ENCODE data around the gene MAZ. TPM values are rescaled to one million over a fixed set of nuclear protein-coding genes. Genes with fewer than 3 reads are reported as not detected.
A peak's percentile ranks its signal among the peaks of the same experiment; 100 is the strongest.

MAZ gene
- total RNA-seq, 2 experiments from 2014 or later, result 411 to 434 TPM

DNA sequence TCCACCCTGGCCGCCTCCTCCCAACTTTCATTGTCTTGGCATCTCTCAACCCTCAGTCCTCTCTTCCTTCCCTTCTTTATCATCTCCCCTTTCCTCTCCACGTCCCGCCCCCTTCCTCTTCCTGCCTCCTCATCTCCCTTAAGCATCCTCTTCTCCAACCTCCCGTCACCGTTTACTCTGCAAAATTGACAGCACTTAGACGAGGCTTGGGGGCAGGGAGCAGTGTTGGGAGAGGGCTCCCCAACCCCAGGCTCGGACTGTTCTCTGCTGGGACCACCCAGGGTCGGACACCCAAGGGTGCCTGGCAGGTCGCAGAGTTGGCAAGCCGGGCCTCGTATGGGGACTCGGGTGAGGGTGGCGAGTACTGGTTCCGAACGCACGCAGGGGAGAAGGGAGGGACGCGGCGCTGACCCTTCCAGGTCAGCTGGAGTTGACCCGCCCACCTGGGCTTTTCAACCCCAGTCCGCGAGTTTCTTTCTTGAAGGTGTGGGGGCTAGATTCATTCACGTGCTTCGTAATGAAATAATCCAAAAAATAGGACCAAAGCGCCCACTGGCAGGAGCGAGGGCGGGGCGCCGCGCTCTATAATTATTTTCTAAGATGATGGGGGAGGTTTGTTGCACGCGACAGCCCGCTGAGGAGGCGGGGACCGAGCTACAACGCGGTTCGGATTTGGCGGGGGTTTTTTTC, 8.8 kb downstream of the MAZ start:
- Mint-ChIP-seq H3K36me3 (peaks cover 30% of the 10 kb centered on the region), H3K4me1 (peaks cover 68% of the 10 kb centered on the region), H3K4me3 (peak overlapping the region; percentile 99), H3K27ac (peak overlapping the region; percentile 88), H3K9me3 (ENCODE audit: low read depth) (no peaks in the 10 kb centered on the region), H3K27me3 (peaks cover 12% of the 10 kb centered on the region)
- CTCF ChIA-PET, result interaction anchor here (0.6 to 16.1 kb wide), 26 partner anchors 8 to 241 kb away, joined by 3 to 192 read pairs (median 5); partner anchors contain the start of genes C16orf54, KCTD13, KIF22 and MAZ
- ATAC-seq (no peak), DNase-seq (peak; percentile 72)

GRCh38 chr16:29815793-29816693, 9.7 kb downstream of the MAZ start, which contains the start of gene PAGR1:
PAGR1 (plus strand) TSS chr16:29816152; CDS start chr16:29816526, 374 bp downstream.
- Mint-ChIP-seq H3K36me3 (peaks cover 27% of the 10 kb centered on the region), H3K27me3 (peaks cover 12% of the 10 kb centered on the region), H3K9me3 (ENCODE audit: low read depth) (no peaks in the 10 kb centered on the region), H3K4me1 (peaks cover 65% of the 10 kb centered on the region), H3K27ac (peak within 1 kb of the TSS; percentile 88), H3K4me3 (peak within 1 kb of the TSS; percentile 99)
- ATAC-seq, result peak; percentile 79
- peak; percentile 99 for DNase-seq
- CTCF ChIA-PET, result interaction anchor here (0.6 to 16.1 kb wide), 33 partner anchors 9 to 240 kb away, joined by 3 to 192 read pairs (median 5); partner anchors contain the start of genes C16orf54, KCTD13, KIF22 and MAZ

- Mint-ChIP-seq H3K9me3 (ENCODE audit: low read depth) (no peaks in the 10 kb centered on the region), H3K27ac (peak overlapping the region; percentile 88), H3K4me1 (peaks cover 62% of the 10 kb centered on the region), H3K27me3 (peaks cover 9% of the 10 kb centered on the region), H3K4me3 (peak overlapping the region; percentile 99), H3K36me3 (peaks cover 28% of the 10 kb centered on the region)
- peak; percentile 84 for DNase-seq
- peak; percentile 41 for ATAC-seq
- CTCF ChIA-PET, result interaction anchor here (0.6 to 16.1 kb wide), 23 partner anchors 9 to 237 kb away, joined by 3 to 192 read pairs (median 6); partner anchors contain the start of genes KIF22, MAZ and TMEM219
Measured at GRCh38 chr16:29816694-29817441, 10.5 kb downstream of the MAZ start.

DNA sequence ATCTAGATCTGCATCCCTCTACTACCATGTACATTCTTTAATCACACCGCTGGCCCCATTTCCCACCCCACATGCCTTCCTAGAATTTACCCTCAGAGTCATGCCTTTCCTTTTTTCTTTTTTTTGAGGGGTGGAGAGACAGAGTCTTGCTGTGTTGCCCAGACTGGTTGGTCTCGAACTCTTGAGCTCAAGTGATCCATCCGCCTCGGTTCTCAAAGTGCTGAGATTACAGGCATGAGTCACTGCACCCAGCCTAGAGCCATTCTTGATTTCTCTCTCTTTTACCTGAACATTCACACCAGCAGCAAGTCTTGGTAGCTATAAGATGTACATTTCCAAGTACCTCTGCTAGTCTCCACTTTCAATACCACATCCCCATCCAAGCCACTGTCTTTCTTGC, 11.8 kb downstream of the MAZ start:
- H3K36me3 Mint-ChIP-seq, result peaks cover 31% of the 10 kb centered on the region
- ATAC-seq (no peak), DNase-seq (no peak)
- CTCF ChIA-PET, result interaction anchor here (1.2 to 16.1 kb wide), 7 partner anchors 8 to 117 kb away, joined by 3 to 192 read pairs (median 43); partner anchors contain the start of genes KIF22 and MAZ
- peaks cover 2% of the 10 kb centered on the region for H3K27me3 Mint-ChIP-seq
- peaks cover 64% of the 10 kb centered on the region for H3K4me1 Mint-ChIP-seq
- no peaks in the 10 kb centered on the region for H3K9me3 Mint-ChIP-seq (ENCODE audit: low read depth)
- H3K4me3 Mint-ChIP-seq, result peak overlapping the region; percentile 64
- H3K27ac Mint-ChIP-seq, result peak overlapping the region; percentile 71

GRCh38 chr16:29819506-29819905, 13.2 kb downstream of the MAZ start:
- DNase-seq (no peak), ATAC-seq (no peak)
- peaks cover 31% of the 10 kb centered on the region for H3K36me3 Mint-ChIP-seq
- H3K27ac Mint-ChIP-seq, result peak overlapping the region; percentile 88
- CTCF ChIA-PET, result interaction anchor here (1.0 to 16.1 kb wide), 9 partner anchors 8 to 212 kb away, joined by 4 to 192 read pairs (median 12); partner anchors contain the start of genes KIF22, MAZ and TLCD3B
- peaks cover 62% of the 10 kb centered on the region for H3K4me1 Mint-ChIP-seq
- no peaks in the 10 kb centered on the region for H3K27me3 Mint-ChIP-seq
- H3K9me3 Mint-ChIP-seq (ENCODE audit: low read depth), result no peaks in the 10 kb centered on the region
- peak overlapping the region; percentile 91 for H3K4me3 Mint-ChIP-seq

GRCh38 chr16:29820271-29820701, 14.0 kb downstream of the MAZ start, which contains the start of gene MVP:
MVP (plus strand) TSS chr16:29820462; CDS start chr16:29830550, 10,088 bp downstream.
- Mint-ChIP-seq H3K9me3 (ENCODE audit: low read depth) (no peaks in the 10 kb centered on the region), H3K36me3 (peaks cover 34% of the 10 kb centered on the region), H3K4me3 (peak within 1 kb of the TSS; percentile 91), H3K27me3 (no peaks in the 10 kb centered on the region), H3K4me1 (peaks cover 62% of the 10 kb centered on the region), H3K27ac (peak within 1 kb of the TSS; percentile 88)
- CTCF ChIA-PET, result interaction anchor here (1.0 to 16.1 kb wide), 8 partner anchors 10 to 211 kb away, joined by 4 to 192 read pairs (median 10); partner anchors contain the start of genes KIF22, MAZ and TLCD3B
- no peak for ATAC-seq
- peak; percentile 73 for DNase-seq

DNA sequence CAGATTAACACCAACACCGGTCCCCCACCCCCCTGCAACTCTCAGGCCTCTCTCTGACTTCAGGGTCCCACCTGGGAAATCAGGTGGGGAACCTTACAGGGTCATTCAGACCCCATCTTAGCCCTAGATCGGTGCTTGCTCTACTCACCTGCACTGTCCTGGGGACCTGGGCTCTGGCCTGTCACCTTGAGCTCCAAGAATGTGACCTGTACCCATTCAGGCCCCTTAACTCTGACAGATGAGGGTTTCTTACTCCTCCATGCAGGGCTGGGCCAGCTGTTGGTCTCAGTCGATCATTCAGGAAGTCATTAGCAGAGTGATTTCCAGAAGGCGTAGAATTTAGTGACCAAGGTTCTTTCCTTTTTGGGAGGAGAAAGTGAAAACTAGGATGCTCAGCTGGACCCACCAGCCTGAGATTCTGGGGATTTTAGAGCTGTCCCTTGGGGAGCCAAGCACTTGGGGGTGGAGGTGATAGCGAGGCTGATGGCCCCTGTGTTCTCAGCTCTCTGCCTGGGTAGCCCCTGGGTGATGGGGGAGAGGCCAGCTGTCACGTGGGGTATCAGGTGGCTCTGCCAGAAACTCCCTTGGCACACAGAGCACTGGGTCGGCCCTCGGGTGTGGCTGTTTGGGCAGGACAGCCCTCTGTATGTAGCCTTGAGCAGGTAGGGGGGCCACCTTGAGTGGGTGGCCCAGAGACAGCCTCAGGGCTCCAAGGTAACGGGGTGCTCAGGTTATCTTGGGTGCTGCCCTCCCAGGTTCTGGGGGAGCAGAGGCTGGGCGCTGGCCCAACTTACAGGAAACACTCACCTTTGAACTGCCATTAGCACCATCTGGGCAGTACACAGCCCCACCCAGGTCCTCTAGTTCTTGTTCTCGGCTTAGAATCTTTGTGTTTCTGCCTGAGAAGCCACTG, 14.7 kb downstream of the MAZ start:
- DNase-seq (peak; percentile 76), ATAC-seq (peak; percentile 16)
- CTCF ChIA-PET, result interaction anchor here (1.0 to 16.1 kb wide), 10 partner anchors 9 to 211 kb away, joined by 3 to 192 read pairs (median 8); partner anchors contain the start of genes C16orf92, KIF22, MAZ and PRRT2
- Mint-ChIP-seq H3K27ac (peak overlapping the region; percentile 88), H3K4me3 (peak overlapping the region; percentile 91), H3K9me3 (ENCODE audit: low read depth) (no peaks in the 10 kb centered on the region), H3K27me3 (no peaks in the 10 kb centered on the region), H3K4me1 (peaks cover 65% of the 10 kb centered on the region), H3K36me3 (peaks cover 34% of the 10 kb centered on the region)

- CTCF ChIA-PET, result interaction anchor here (0.7 to 16.1 kb wide), 8 partner anchors 9 to 201 kb away, joined by 3 to 192 read pairs (median 8); partner anchors contain the start of genes C16orf92, KIF22, MAZ and PRRT2
- Mint-ChIP-seq H3K4me1 (peaks cover 72% of the 10 kb centered on the region), H3K27me3 (no peaks in the 10 kb centered on the region), H3K4me3 (peak overlapping the region; percentile 91), H3K36me3 (peaks cover 34% of the 10 kb centered on the region), H3K27ac (peak overlapping the region; percentile 88), H3K9me3 (ENCODE audit: low read depth) (no peaks in the 10 kb centered on the region)
- no peak for DNase-seq
- ATAC-seq, result no peak
Measured at GRCh38 chr16:29821643-29822115, 15.3 kb downstream of the MAZ start.

DNA sequence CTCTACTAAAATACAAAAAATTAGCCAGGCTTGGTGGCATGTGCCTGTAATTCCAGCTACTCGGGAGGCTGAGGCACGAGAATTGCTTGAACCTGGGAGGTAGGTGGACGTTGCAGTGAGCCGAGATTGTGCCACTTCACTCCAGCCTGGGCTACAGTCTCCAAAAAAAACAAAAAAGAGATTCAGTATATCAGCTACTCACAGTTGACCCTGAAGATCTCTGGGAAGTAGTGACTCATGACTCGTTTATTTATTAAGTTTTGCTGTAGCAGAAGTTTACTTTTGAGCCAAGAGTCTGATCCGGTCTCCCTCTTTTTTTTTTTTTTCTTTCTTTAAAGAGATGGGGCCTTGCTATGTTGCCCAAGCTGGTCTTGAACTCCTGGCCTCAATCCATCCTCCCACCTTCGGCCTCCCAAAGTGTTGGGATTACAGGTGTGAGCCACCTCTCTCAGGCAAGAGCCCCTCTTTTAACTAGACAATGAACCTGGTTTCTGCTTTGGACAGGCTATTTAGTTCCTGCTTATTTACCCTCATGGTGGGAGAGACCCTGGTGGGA, 18.3 kb downstream of the MAZ start:
- H3K4me1 Mint-ChIP-seq, result peaks cover 55% of the 10 kb centered on the region
- H3K4me3 Mint-ChIP-seq, result peak overlapping the region; percentile 24
- CTCF ChIA-PET, result interaction anchor here (1.2 to 16.1 kb wide), 5 partner anchors 7 to 207 kb away, joined by 3 to 192 read pairs (median 11); partner anchors contain the start of genes HIRIP3, INO80E, KIF22 and PAGR1
- ATAC-seq (no peak), DNase-seq (no peak)
- H3K27me3 Mint-ChIP-seq, result no peaks in the 10 kb centered on the region
- H3K36me3 Mint-ChIP-seq, result peaks cover 23% of the 10 kb centered on the region
- H3K9me3 Mint-ChIP-seq (ENCODE audit: low read depth), result no peaks in the 10 kb centered on the region
- H3K27ac Mint-ChIP-seq, result peak overlapping the region; percentile 81

GRCh38 chr16:29825145-29826044, 19.1 kb downstream of the MAZ start:
- DNase-seq (peak; percentile 77), ATAC-seq (peak; percentile 65)
- Mint-ChIP-seq H3K27me3 (no peaks in the 10 kb centered on the region), H3K27ac (peak overlapping the region; percentile 81), H3K36me3 (peaks cover 20% of the 10 kb centered on the region), H3K9me3 (ENCODE audit: low read depth) (no peaks in the 10 kb centered on the region), H3K4me1 (peaks cover 49% of the 10 kb centered on the region), H3K4me3 (peak overlapping the region; percentile 24)
- CTCF ChIA-PET, result interaction anchor here (1.0 to 16.1 kb wide), 6 partner anchors 8 to 207 kb away, joined by 3 to 192 read pairs (median 8); partner anchors contain the start of gene PAGR1
